Panc1 (cell line): Measurements from ENCODE around the gene MBD3. TPM values are rescaled to one million over a fixed set of nuclear protein-coding genes. Genes with fewer than 3 reads are reported as not detected.

Source experiments
- ATAC-seq: fragments of 200-7000 bp; cut with Tn5 transposase; 2 replicates; pipeline ENCODE4 v1.9.1; 2020; ENCODE audit warnings: mild to moderate bottlenecking, moderate library complexity
- BruUV-seq: library from RNA; stranded (reverse); fragments of 400-500 nt; replicated peaks from 2 replicates; lab custom pipeline; 2021; lab: Mats Ljungman, UMichigan
- CTCF ChIA-PET: fragments of 300-600 bp; sonication (Branson Sonifier 250); formaldehyde crosslinking; loops from one replicate; lab custom pipeline; 2022; ENCODE audit warnings: antibody characterized with exemption; lab: Charles Lee
- POLR2A ChIA-PET: fragments of 300-600 bp; sonication (Branson Sonifier 250); formaldehyde crosslinking; loops from one replicate; lab custom pipeline; 2022; ENCODE audit warnings: antibody characterized with exemption; lab: Charles Lee
- DNase-seq: peaks from one replicate; pipeline ENCODE4 v3.0.0-alpha.2; 2010; ENCODE audit warnings: low read depth, low spot score
- H3K27ac ChIP-seq: 2 replicates; pipeline ENCODE4 v1.5.1; 2011; ENCODE audit warnings: mild to moderate bottlenecking, low read length, inconsistent platforms
- H3K27me3 ChIP-seq: fragments of 200-500 bp; sonication (Bioruptor generic); 2 replicates; pipeline ENCODE4 v1.6.0; 2014; ENCODE audit warnings: low read length, inconsistent platforms; ENCODE audit not compliant: control insufficient read depth, insufficient read depth
- H3K36me3 ChIP-seq: fragments of 200-500 bp; sonication (Bioruptor generic); 2 replicates; pipeline ENCODE4 v1.5.1; 2014; ENCODE audit warnings: inconsistent platforms, mild to moderate bottlenecking, low read length, moderate library complexity; ENCODE audit not compliant: control insufficient read depth, insufficient read depth
- H3K4me1 ChIP-seq: 2 replicates; pipeline ENCODE4 v1.5.1; 2011; ENCODE audit warnings: inconsistent platforms, mild to moderate bottlenecking, low read length, moderate library complexity; ENCODE audit not compliant: control insufficient read depth, insufficient read depth
- H3K4me3 ChIP-seq, 2 experiments: 2 replicates each; pipeline ENCODE4 v1.5.1; 2011 to 2012; ENCODE audit warnings: low read depth in 2 of 2, low read length in 2 of 2, mild to moderate bottlenecking in 2 of 2, inconsistent platforms in 1 of 2, moderate library complexity in 1 of 2
- H3K9me3 ChIP-seq: fragments of 200-500 bp; sonication (Bioruptor generic); 2 replicates; pipeline ENCODE4 v1.5.1; 2014; ENCODE audit warnings: low read depth, mild to moderate bottlenecking, inconsistent platforms, low read length, moderate library complexity; ENCODE audit not compliant: control insufficient read depth, insufficient read depth
- POLR2AphosphoS5 ChIP-seq: IDR thresholded peaks from 2 replicates; pipeline ENCODE4 v1.6.1; 2012; ENCODE audit warnings: mild to moderate bottlenecking, low read depth, low read length, moderate library complexity
- REST ChIP-seq, 2 experiments: IDR thresholded peaks; 2 replicates each; pipeline ENCODE4 v1.6.1; 2011 to 2012; ENCODE audit warnings: low read depth in 2 of 2, control low read depth in 1 of 2, low read length in 1 of 2, mild to moderate bottlenecking in 1 of 2, moderate library complexity in 1 of 2; ENCODE audit not compliant: insufficient read depth in 1 of 2
- SIN3A ChIP-seq: IDR thresholded peaks from 2 replicates; pipeline ENCODE4 v1.6.1; 2012; ENCODE audit warnings: low read depth, mild to moderate bottlenecking, low read length, moderate library complexity, borderline replicate concordance; ENCODE audit not compliant: insufficient read depth
- TCF7L2 ChIP-seq: IDR thresholded peaks from 2 replicates; pipeline ENCODE4 v1.6.1; 2011; ENCODE audit warnings: mild to moderate bottlenecking, low read depth, low read length, inconsistent platforms
- in situ Hi-C: cut with HindIII; loops from 2 replicates; pipeline ENCODE4 v1.10.0; 2016; ENCODE audit warnings: low sequenced_read_pairs, low pct_unique_long_range_greater_than_20kb
- intact Hi-C: fragments of 100-400 bp; cut with micrococcal nuclease; formaldehyde crosslinking; loops from one replicate; pipeline ENCODE4 v1.10.0; 2022; ENCODE audit not compliant: unreplicated experiment
- total RNA-seq: library from RNA; stranded (reverse); gene quantifications from one replicate; pipeline ENCODE4 v1.2.1, GENCODE V29; 2021; ENCODE audit not compliant: unreplicated experiment
- TF ChIP-seq, protein P1 (sequence below): fragments of 450-650 bp; IDR thresholded peaks from 2 replicates; pipeline ENCODE4 v1.5.1; 2017; ENCODE audit warnings: mild to moderate bottlenecking

MBD3 gene
- total RNA-seq, 1 experiment from 2014 or later: 139 TPM

- Histone ChIP-seq H3K36me3 (no peaks in the 10 kb centered on the region), H3K27me3 (no peaks in the 10 kb centered on the region), H3K4me1 (no peaks in the 10 kb centered on the region), H3K27ac (no peak overlapping the region), H3K4me3 (no peak overlapping the region), H3K9me3 (no peaks in the 10 kb centered on the region)
- ChIA-PET CTCF (no interaction called here), POLR2A (no interaction called here)
- BruUV-seq: no TSS peak
- DNase-seq (no peak), ATAC-seq (0 out of 2 replicates have a peak, but pooled peaks have one; percentile 8)
- intact Hi-C loops: no loop called here
- in situ Hi-C loops: no loop called here
- TF ChIP-seq REST (IDR thresholded peaks at IDR 0.05; ENCODE audit: insufficient read depth in 1 of 2, low read depth in 2 of 2, low read length in 1 of 2): no peak
- TF ChIP-seq SIN3A: no peak
- TF ChIP-seq, protein P1, sequence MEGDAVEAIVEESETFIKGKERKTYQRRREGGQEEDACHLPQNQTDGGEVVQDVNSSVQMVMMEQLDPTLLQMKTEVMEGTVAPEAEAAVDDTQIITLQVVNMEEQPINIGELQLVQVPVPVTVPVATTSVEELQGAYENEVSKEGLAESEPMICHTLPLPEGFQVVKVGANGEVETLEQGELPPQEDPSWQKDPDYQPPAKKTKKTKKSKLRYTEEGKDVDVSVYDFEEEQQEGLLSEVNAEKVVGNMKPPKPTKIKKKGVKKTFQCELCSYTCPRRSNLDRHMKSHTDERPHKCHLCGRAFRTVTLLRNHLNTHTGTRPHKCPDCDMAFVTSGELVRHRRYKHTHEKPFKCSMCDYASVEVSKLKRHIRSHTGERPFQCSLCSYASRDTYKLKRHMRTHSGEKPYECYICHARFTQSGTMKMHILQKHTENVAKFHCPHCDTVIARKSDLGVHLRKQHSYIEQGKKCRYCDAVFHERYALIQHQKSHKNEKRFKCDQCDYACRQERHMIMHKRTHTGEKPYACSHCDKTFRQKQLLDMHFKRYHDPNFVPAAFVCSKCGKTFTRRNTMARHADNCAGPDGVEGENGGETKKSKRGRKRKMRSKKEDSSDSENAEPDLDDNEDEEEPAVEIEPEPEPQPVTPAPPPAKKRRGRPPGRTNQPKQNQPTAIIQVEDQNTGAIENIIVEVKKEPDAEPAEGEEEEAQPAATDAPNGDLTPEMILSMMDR: no peak
- no peak for TF ChIP-seq POLR2AphosphoS5
- no peak for TF ChIP-seq TCF7L2
These were observed 40.0 kb upstream of the MBD3 start for GRCh38 chr19:1632462-1633268.

GRCh38 chr19:1631557-1632100 lies 39.0 kb upstream of the MBD3 start:
- Histone ChIP-seq H3K4me3 (no peak overlapping the region), H3K27ac (no peak overlapping the region), H3K36me3 (no peaks in the 10 kb centered on the region), H3K27me3 (no peaks in the 10 kb centered on the region), H3K9me3 (no peaks in the 10 kb centered on the region), H3K4me1 (no peaks in the 10 kb centered on the region)
- in situ Hi-C loops: no loop called here
- BruUV-seq: no TSS peak
- TF ChIP-seq TCF7L2: no peak
- TF ChIP-seq, protein P1: no peak
- TF ChIP-seq POLR2AphosphoS5: no peak
- peak; percentile 28; the same call in 1 of the 2 replicates for ATAC-seq
- intact Hi-C loops: no loop called here
- POLR2A ChIA-PET: no interaction called here
- DNase-seq: no peak
- CTCF ChIA-PET: no interaction called here
